Testis (tissue), 3 donors: Measurements from ENCODE around the gene THPO. TPM values are rescaled to one million over a fixed set of nuclear protein-coding genes. Genes with fewer than 3 reads are reported as not detected.

Source experiments
- DNase-seq: peaks from one replicate; pipeline ENCODE4 v3.0.0-alpha.2; 2019
- H3K27ac ChIP-seq, 2 donors: fragments of 200-600 bp; sonication (generic); one replicate each; pipeline ENCODE4 v1.5.1; 2019
- H3K27me3 ChIP-seq: fragments of 200-600 bp; sonication (generic); one replicate; pipeline ENCODE4 v1.5.1; 2019
- H3K36me3 ChIP-seq: fragments of 200-600 bp; sonication (generic); one replicate; pipeline ENCODE4 v1.5.1; 2017; ENCODE audit warnings: low read depth; ENCODE audit errors: missing control alignments
- H3K4me1 ChIP-seq: fragments of 200-600 bp; sonication (generic); one replicate; pipeline ENCODE4 v1.5.1; 2019
- H3K4me3 ChIP-seq, 2 donors: fragments of 200-600 bp; sonication (generic); one replicate each; pipeline ENCODE4 v1.5.1; 2017 to 2019
- H3K9me3 ChIP-seq: fragments of 200-600 bp; sonication (generic); one replicate; pipeline ENCODE4 v1.5.1; 2017
- CTCF ChIP-seq, 3 experiments: fragments of 450-650 bp in 2 of 3; fragments of 200-600 bp in 1 of 3; sonication (generic) in 1 of 3; IDR thresholded peaks; one replicate each; pipeline ENCODE4 v1.5.1; 2016 to 2019; ENCODE audit warnings: antibody characterized with exemption in 3 of 3, mild to moderate bottlenecking in 2 of 3, moderate library complexity in 1 of 3
- POLR2A ChIP-seq: fragments of 450-650 bp; IDR thresholded peaks from one replicate; pipeline ENCODE4 v1.6.1; 2017; ENCODE audit warnings: antibody characterized with exemption, mild to moderate bottlenecking, moderate library complexity
- WGBS, 2 donors: methylation state at CpG; one replicate each; pipeline ENCODE4 v1.1.5; 2018; 5-methylcytosine and 5-hydroxymethylcytosine counted together
- intact Hi-C: fragments of 100-400 bp; cut with DNase I; formaldehyde crosslinking; loops from one replicate; pipeline ENCODE4 v1.15.1; 2023; ENCODE audit warnings: low total_unique reads
- polyA plus RNA-seq: library from polyadenylated mRNA; stranded (reverse); fragments of 350-450 nt; fragmentation: Illumina TruSeq; extraction: RNeasy Lipid Tissue Mini Kit (QIAGEN cat#74804); gene quantifications from one replicate; pipeline ENCODE4 v1.2.3, GENCODE V29; 2014; ENCODE audit warnings: low read depth, low replicate concordance; ENCODE audit not compliant: insufficient read depth
- total RNA-seq, 2 donors: library from RNA; depleted of rRNA; stranded (reverse); fragments of >200 nt; gene quantifications; one replicate each; pipeline ENCODE4 v1.2.3, GENCODE V29; 2016

THPO gene
- total and polyA plus RNA-seq, 3 donors from 2014 or later = 0.71 to 7.6 (median 0.93) TPM

DNA sequence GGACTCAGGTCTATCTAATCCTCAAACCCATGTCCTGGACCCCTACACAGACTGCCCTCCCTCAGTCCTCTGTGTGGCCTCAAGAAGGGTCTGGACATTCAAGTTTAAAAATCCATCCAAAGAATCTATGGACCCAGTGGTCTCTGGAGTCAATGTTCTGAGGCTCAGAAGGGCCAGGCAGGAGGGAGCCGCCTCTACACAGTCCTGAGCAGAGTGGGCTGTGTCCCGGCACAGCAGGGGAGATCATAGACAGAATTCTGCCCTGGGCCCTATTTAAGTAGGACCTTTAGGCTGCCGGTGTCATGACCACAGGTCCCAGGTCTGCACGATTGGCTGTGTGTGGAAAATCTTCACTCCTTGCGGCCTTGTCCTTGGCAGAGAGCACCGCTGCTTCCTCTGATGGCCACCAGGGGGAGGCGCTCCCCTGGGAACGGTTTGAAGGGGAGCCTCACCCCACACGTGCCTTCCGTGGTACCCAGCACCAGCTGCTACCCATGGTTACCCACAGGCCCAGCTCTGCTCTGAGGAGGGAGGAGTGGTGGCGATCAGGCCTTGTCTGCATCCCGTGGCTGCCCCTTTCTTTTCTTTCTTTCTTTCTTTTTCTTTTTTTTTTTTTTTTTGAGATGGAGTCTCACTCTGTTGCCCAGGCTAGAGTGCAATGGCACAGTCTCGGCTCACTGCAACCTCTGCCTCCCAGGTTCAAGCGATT lies 39.8 kb upstream of the THPO start:
- H3K4me1 ChIP-seq = no peaks in the 10 kb centered on the region
- H3K9me3 ChIP-seq = no peaks in the 10 kb centered on the region
- H3K36me3 ChIP-seq = no peaks in the 10 kb centered on the region
- H3K27ac ChIP-seq = no peak overlapping the region
- peak; percentile 77 for DNase-seq
- H3K4me3 ChIP-seq = no peak overlapping the region
- H3K27me3 ChIP-seq = no peaks in the 10 kb centered on the region
- WGBS, 2 donors = 38 to 57% methylated on average over 5 to 14 of the region's 14 CpGs
- intact Hi-C loops = no loop called here
- TF ChIP-seq CTCF (IDR thresholded peaks at IDR 0.05) (peak; percentile 66 to 80 (median 78)), POLR2A (no peak)

- Histone ChIP-seq H3K36me3 (no peaks in the 10 kb centered on the region), H3K4me1 (no peaks in the 10 kb centered on the region), H3K27me3 (no peaks in the 10 kb centered on the region), H3K27ac (no peak overlapping the region), H3K9me3 (no peaks in the 10 kb centered on the region), H3K4me3 (no peak overlapping the region)
- DNase-seq = no peak
- WGBS, 2 donors = 81 to 83% methylated on average over 4 of the region's 4 CpGs
- no peak for TF ChIP-seq POLR2A
- no peak for TF ChIP-seq CTCF (IDR thresholded peaks at IDR 0.05)
- intact Hi-C loops = no loop called here
These were observed 37.1 kb upstream of the THPO start for GRCh38 chr3:184415203-184415490.

GRCh38 chr3:184414418-184415202 lies 36.6 kb upstream of the THPO start:
- intact Hi-C loops = no loop called here
- 80% methylated on average over 16 of the region's 16 CpGs for WGBS, 2 donors
- Histone ChIP-seq H3K4me1 (no peaks in the 10 kb centered on the region), H3K36me3 (no peaks in the 10 kb centered on the region), H3K27me3 (no peaks in the 10 kb centered on the region), H3K9me3 (no peaks in the 10 kb centered on the region), H3K27ac (no peak overlapping the region), H3K4me3 (no peak overlapping the region)
- TF ChIP-seq POLR2A (no peak), CTCF (IDR thresholded peaks at IDR 0.05) (no peak)
- no peak for DNase-seq

DNA sequence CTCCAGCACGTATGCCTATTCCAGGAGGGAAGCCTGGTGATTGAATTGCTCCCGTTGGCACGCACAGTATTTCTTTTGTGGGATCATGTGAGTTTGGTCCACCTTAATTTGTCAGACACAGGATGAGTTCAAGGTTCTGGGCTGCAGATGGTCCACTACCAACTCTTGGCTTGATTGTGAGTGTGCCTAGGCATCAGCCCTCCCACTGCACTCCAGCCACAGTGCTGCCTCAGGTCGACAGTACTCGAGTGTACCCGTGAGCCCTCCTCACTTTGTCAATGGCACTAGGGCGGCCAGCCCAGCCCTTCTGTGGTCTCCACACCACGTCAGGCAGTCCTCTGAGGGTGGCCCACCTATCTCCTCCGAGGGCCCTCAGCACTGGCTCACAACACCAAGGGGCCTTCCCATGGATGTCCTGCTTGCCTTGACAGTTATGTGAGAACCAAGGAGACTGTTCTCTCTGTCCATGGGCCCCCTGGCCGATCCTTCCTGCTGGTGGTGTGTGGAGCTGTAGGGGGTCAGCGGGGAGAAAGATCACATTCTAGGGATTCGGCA lies 32.0 kb upstream of the THPO start:
- no peak overlapping the region for H3K27ac ChIP-seq
- 65 to 78% methylated on average over 6 to 12 of the region's 12 CpGs for WGBS, 2 donors
- no peaks in the 10 kb centered on the region for H3K36me3 ChIP-seq
- TF ChIP-seq CTCF (IDR thresholded peaks at IDR 0.05) (no peak), POLR2A (no peak)
- no peaks in the 10 kb centered on the region for H3K4me1 ChIP-seq
- no peak for DNase-seq
- no peaks in the 10 kb centered on the region for H3K9me3 ChIP-seq
- no peak overlapping the region for H3K4me3 ChIP-seq
- H3K27me3 ChIP-seq = no peaks in the 10 kb centered on the region
- intact Hi-C loops = no loop called here
